NCI-H748 (cell line): Measurements from ENCODE around the gene SRPK1.

ENCODE experiments used
- DNase-seq: peaks from one replicate; lab custom pipeline; 2025; ENCODE audit not compliant: unreplicated experiment; lab: John Stamatoyannopoulos, UW

SRPK1 gene

DNA sequence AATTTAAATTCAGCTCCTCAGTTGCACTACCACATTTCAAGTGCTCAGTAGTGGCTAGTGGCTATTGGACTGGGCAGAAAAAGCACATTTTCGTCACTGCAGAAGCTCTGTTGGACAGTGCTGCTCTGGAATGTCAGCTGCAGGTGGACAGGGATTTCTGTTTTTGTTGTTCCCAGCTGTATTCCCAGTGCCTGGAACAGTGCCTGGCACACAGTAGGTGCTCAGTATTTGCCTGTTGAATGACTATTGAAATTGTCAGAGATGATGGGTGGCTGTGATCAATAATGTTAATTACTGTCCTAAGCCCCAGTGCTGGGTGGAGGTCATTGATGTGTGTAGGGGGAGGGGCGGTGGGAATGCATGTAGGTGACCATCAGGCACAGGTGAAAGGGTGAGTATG lies 134.6 kb downstream of the SRPK1 start:
- no peak for DNase-seq

DNA sequence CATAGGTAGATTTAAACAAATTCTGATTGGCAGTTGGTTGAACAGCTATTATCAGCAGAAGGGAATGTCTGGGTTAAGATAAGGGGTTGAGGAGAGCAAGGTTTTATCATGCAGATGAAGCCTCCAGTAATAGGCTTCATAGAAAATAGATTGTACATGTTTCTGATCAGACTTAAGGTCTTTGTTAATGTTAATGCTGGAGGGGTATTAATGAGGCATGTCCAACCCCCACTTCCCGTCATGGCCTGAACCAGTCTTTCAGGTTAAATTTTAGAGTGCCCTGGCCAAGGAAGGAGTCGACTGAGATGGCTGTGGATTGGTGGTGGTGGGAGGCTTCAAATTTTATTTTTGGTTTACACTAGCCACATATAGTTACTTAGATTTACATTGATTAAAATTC lies 136.7 kb downstream of the SRPK1 start:
- no peak for DNase-seq
